ENCODE data around the gene TRIM25. TPM values are rescaled to one million over a fixed set of nuclear protein-coding genes. Genes with fewer than 3 reads are reported as not detected.

The TRIM25 gene
- total RNA-seq, 1 experiment from 2014 or later: 32.5 TPM

DNA sequence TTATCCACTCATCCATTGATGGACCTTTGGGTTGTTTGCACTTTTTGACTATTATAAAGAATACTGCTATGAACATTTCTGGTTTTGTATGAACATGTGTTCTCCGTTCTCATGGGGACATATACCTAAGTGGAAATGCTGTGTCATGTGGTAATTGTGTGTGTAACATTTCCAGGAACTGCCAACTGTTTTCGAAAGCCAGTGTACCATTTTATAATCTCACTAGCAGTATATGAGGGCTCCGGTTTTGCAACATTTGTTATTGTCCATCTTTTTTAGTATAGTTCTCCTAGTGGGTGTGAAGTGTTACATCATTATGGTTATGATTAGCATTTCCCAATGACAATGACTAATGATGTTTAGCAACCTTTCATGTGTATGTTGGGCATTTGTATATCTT lies 5.1 kb upstream of the TRIM25 start:
- no peak overlapping the region for H3K56ac ChIP-seq (ENCODE audit: insufficient read length, low read depth, low read length)
- H3T11ph ChIP-seq (ENCODE audit: low read length): no peak overlapping the region
- TF ChIP-seq, protein P1, sequence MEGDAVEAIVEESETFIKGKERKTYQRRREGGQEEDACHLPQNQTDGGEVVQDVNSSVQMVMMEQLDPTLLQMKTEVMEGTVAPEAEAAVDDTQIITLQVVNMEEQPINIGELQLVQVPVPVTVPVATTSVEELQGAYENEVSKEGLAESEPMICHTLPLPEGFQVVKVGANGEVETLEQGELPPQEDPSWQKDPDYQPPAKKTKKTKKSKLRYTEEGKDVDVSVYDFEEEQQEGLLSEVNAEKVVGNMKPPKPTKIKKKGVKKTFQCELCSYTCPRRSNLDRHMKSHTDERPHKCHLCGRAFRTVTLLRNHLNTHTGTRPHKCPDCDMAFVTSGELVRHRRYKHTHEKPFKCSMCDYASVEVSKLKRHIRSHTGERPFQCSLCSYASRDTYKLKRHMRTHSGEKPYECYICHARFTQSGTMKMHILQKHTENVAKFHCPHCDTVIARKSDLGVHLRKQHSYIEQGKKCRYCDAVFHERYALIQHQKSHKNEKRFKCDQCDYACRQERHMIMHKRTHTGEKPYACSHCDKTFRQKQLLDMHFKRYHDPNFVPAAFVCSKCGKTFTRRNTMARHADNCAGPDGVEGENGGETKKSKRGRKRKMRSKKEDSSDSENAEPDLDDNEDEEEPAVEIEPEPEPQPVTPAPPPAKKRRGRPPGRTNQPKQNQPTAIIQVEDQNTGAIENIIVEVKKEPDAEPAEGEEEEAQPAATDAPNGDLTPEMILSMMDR (conservative IDR thresholded peaks at IDR 0.05): no peak
- no peak overlapping the region for H3K18ac ChIP-seq (ENCODE audit: insufficient read length, low read depth, low read length)
- no peak for DNase-seq
- peaks cover 9% of the 10 kb centered on the region for H3K23me2 ChIP-seq (ENCODE audit: insufficient read length, low read depth, low read length, poor library complexity, severe bottlenecking)
- H2BK15ac ChIP-seq (ENCODE audit: low read depth, low read length): no peak overlapping the region
- H3K27ac ChIP-seq (ENCODE audit: insufficient read length, low read depth, low read length): no peak overlapping the region
- no peak overlapping the region for H2AFZ ChIP-seq (ENCODE audit: low read length)
- no CpG with 5 or more reads among the region's 3 CpGs for WGBS (ENCODE audit: extremely low coverage, insufficient read length, low lambda C conversion rate)
- peaks cover 25% of the 10 kb centered on the region for H3K27me3 Mint-ChIP-seq (ENCODE audit: low read depth)
- H4K91ac ChIP-seq (ENCODE audit: insufficient read length, low read depth, low read length): no peak overlapping the region
- H3K4me1 Mint-ChIP-seq: peaks cover 11% of the 10 kb centered on the region in 2 experiments
- no peak overlapping the region for H2BK20ac ChIP-seq (ENCODE audit: low read depth, low read length, poor library complexity, severe bottlenecking)
- no peaks in the 10 kb centered on the region; a peak in 2 of 7 replicates for H3K36me3 Mint-ChIP-seq (ENCODE audit: insufficient read depth in 1 of 3, low read depth in 3 of 3)
- H3K79me2 ChIP-seq (ENCODE audit: insufficient read depth, low read length): no peaks in the 10 kb centered on the region
- peaks cover 2% of the 10 kb centered on the region; the same call in 1 of the 2 replicates for H3K27me3 ChIP-seq (ENCODE audit: insufficient read depth, low read length)
- no peaks in the 10 kb centered on the region for H4K20me1 ChIP-seq (ENCODE audit: control insufficient read depth, insufficient read depth, insufficient read length)
- no peak overlapping the region for H4K8ac ChIP-seq (replicated peaks; ENCODE audit: insufficient read length, low read depth, low read length)
- H3K4ac ChIP-seq (ENCODE audit: low read depth, low read length): no peak overlapping the region
- H3K9me3 ChIP-seq (ENCODE audit: control insufficient read depth, low read depth, low read length): no peaks in the 10 kb centered on the region
- H3K4me3 Mint-ChIP-seq: no peak overlapping the region
- H2AK5ac ChIP-seq (ENCODE audit: insufficient read length, low read length): no peak overlapping the region
- H3K4me1 ChIP-seq (ENCODE audit: insufficient read depth, low read length): no peaks in the 10 kb centered on the region
- no peaks in the 10 kb centered on the region for H3K79me1 ChIP-seq (ENCODE audit: insufficient read depth, low read depth, low read length, poor library complexity, severe bottlenecking)
- no peak overlapping the region for H3K23ac ChIP-seq (ENCODE audit: insufficient read length, low read depth, low read length)
- H2BK120ac ChIP-seq (ENCODE audit: low read depth, low read length, poor library complexity, severe bottlenecking): no peak overlapping the region
- no peak overlapping the region for H3K27ac Mint-ChIP-seq
- no peak overlapping the region for H2BK12ac ChIP-seq (ENCODE audit: insufficient read length, low read depth, low read length)
- H3K14ac ChIP-seq (ENCODE audit: insufficient read depth, low read length): no peak overlapping the region
- H2BK5ac ChIP-seq (ENCODE audit: insufficient read length, low read length): no peak overlapping the region
- H4K5ac ChIP-seq (ENCODE audit: insufficient read length, low read depth, low read length): no peak overlapping the region
- H3K4me2 ChIP-seq (ENCODE audit: insufficient read depth, insufficient read length, low read length): no peak overlapping the region
- H3K9ac ChIP-seq (ENCODE audit: extremely low read depth, insufficient read length, low read length): no peak overlapping the region
- peaks cover 0 to 7% of the 10 kb centered on the region in 2 experiments; a peak in 2 of 5 replicates for H3K9me3 Mint-ChIP-seq

Data from H9 (cell line).